H9 (cell line): Measurements from ENCODE around the gene RERG. TPM values are rescaled to one million over a fixed set of nuclear protein-coding genes. Genes with fewer than 3 reads are reported as not detected.

Experiments used
- DNase-seq: peaks from one replicate; pipeline ENCODE4 v3.0.0-alpha.2; 2017
- H2AFZ ChIP-seq: one replicate; pipeline ENCODE4 v1.6.1; 2013; ENCODE audit warnings: mild to moderate bottlenecking, low read length, control low read depth, moderate library complexity
- H2AK5ac ChIP-seq: 2 replicates; pipeline ENCODE4 v1.6.1; 2013; ENCODE audit warnings: low read length, control low read depth, mixed read lengths; ENCODE audit not compliant: insufficient read length
- H2BK120ac ChIP-seq: one replicate; pipeline ENCODE4 v1.6.1; 2013; ENCODE audit warnings: low read depth, mild to moderate bottlenecking, low read length, control low read depth, inconsistent platforms; ENCODE audit not compliant: poor library complexity, severe bottlenecking
- H2BK12ac ChIP-seq: 2 replicates; pipeline ENCODE4 v1.6.1; 2013; ENCODE audit warnings: low read length, control low read depth, mixed read lengths, low read depth; ENCODE audit not compliant: insufficient read length
- H2BK15ac ChIP-seq: 2 replicates; pipeline ENCODE4 v1.6.1; 2013; ENCODE audit warnings: low read depth, low read length, control low read depth
- H2BK20ac ChIP-seq: one replicate; pipeline ENCODE4 v1.6.1; 2013; ENCODE audit warnings: low read depth, mild to moderate bottlenecking, low read length, control low read depth, inconsistent platforms; ENCODE audit not compliant: poor library complexity, severe bottlenecking
- H2BK5ac ChIP-seq: 2 replicates; pipeline ENCODE4 v1.6.1; 2013; ENCODE audit warnings: low read length, control low read depth, mixed read lengths; ENCODE audit not compliant: insufficient read length
- H3K14ac ChIP-seq: 2 replicates; pipeline ENCODE4 v1.6.1; 2013; ENCODE audit warnings: low read length, control low read depth; ENCODE audit not compliant: insufficient read depth
- H3K18ac ChIP-seq: 2 replicates; pipeline ENCODE4 v1.6.1; 2013; ENCODE audit warnings: low read depth, mild to moderate bottlenecking, mixed read lengths, low read length, control low read depth; ENCODE audit not compliant: insufficient read length
- H3K23ac ChIP-seq: 2 replicates; pipeline ENCODE4 v1.6.1; 2013; ENCODE audit warnings: low read length, control low read depth, mixed read lengths, low read depth; ENCODE audit not compliant: insufficient read length
- H3K23me2 ChIP-seq: 2 replicates; pipeline ENCODE4 v1.6.1; 2013; ENCODE audit warnings: low read depth, mild to moderate bottlenecking, mixed read lengths, low read length, control low read depth; ENCODE audit not compliant: insufficient read length, poor library complexity, severe bottlenecking
- H3K27ac ChIP-seq: 2 replicates; pipeline ENCODE4 v1.5.1; 2013; ENCODE audit warnings: low read length, control low read depth, mixed read lengths, low read depth; ENCODE audit not compliant: insufficient read length
- H3K27me3 ChIP-seq: 2 replicates; pipeline ENCODE4 v1.6.1; 2013; ENCODE audit warnings: low read length, control low read depth, inconsistent platforms; ENCODE audit not compliant: insufficient read depth
- H3K4ac ChIP-seq: 2 replicates; pipeline ENCODE4 v1.6.1; 2013; ENCODE audit warnings: low read depth, mild to moderate bottlenecking, control low read depth, inconsistent platforms, low read length, moderate library complexity
- H3K4me1 ChIP-seq: 2 replicates; pipeline ENCODE4 v1.6.1; 2013; ENCODE audit warnings: low read length, control low read depth, inconsistent platforms; ENCODE audit not compliant: insufficient read depth
- H3K4me2 ChIP-seq: 2 replicates; pipeline ENCODE4 v1.6.1; 2013; ENCODE audit warnings: low read length, control low read depth, mixed read lengths; ENCODE audit not compliant: insufficient read length, insufficient read depth
- H3K56ac ChIP-seq: 2 replicates; pipeline ENCODE4 v1.6.1; 2013; ENCODE audit warnings: low read depth, mild to moderate bottlenecking, mixed read lengths, low read length, control low read depth; ENCODE audit not compliant: insufficient read length
- H3K79me1 ChIP-seq: 2 replicates; pipeline ENCODE4 v1.6.1; 2013; ENCODE audit warnings: low read depth, mild to moderate bottlenecking, moderate library complexity, low read length, control low read depth, inconsistent platforms; ENCODE audit not compliant: insufficient read depth, poor library complexity, severe bottlenecking
- H3K79me2 ChIP-seq: 2 replicates; pipeline ENCODE4 v1.6.1; 2013; ENCODE audit warnings: low read length, control low read depth, inconsistent platforms; ENCODE audit not compliant: insufficient read depth
- H3K9ac ChIP-seq: 2 replicates; pipeline ENCODE4 v1.6.1; 2013; ENCODE audit warnings: low read length, control low read depth, mixed read lengths; ENCODE audit not compliant: insufficient read length; ENCODE audit errors: extremely low read depth
- H3K9me3 ChIP-seq: one replicate; pipeline ENCODE4 v1.6.1; 2013; ENCODE audit warnings: low read depth, low read length, inconsistent platforms; ENCODE audit not compliant: control insufficient read depth
- H3T11ph ChIP-seq: one replicate; pipeline ENCODE4 v1.6.1; 2013; ENCODE audit warnings: mild to moderate bottlenecking, low read length, control low read depth, inconsistent platforms
- H4K20me1 ChIP-seq: one replicate; pipeline ENCODE4 v1.6.1; 2013; ENCODE audit not compliant: control insufficient read depth, insufficient read length, insufficient read depth
- H4K5ac ChIP-seq: 2 replicates; pipeline ENCODE4 v1.6.1; 2013; ENCODE audit warnings: low read depth, mild to moderate bottlenecking, mixed read lengths, low read length, control low read depth; ENCODE audit not compliant: insufficient read length
- H4K8ac ChIP-seq: replicated peaks from 2 replicates; pipeline ENCODE4 v1.6.1; 2013; ENCODE audit warnings: low read length, control low read depth, mixed read lengths, low read depth; ENCODE audit not compliant: insufficient read length
- H4K91ac ChIP-seq: 2 replicates; pipeline ENCODE4 v1.6.1; 2013; ENCODE audit warnings: low read depth, mild to moderate bottlenecking, moderate library complexity, mixed read lengths, low read length, control low read depth; ENCODE audit not compliant: insufficient read length
- H3K27ac Mint-ChIP-seq, 3 experiments: 2 replicates in 2 of 3; 3 replicates in 1 of 3; pipeline ENCODE4 v1.8.0; 2020 to 2021; ENCODE audit warnings: mixed read lengths in 3 of 3, mild to moderate bottlenecking in 1 of 3, moderate library complexity in 1 of 3
- H3K27me3 Mint-ChIP-seq: 2 replicates; pipeline ENCODE4 v1.8.0; 2021; ENCODE audit warnings: low read depth, mild to moderate bottlenecking, moderate library complexity, mixed read lengths
- H3K36me3 Mint-ChIP-seq, 3 experiments: 2 replicates in 2 of 3; 3 replicates in 1 of 3; pipeline ENCODE4 v1.8.0; 2020 to 2021; ENCODE audit warnings: low read depth in 3 of 3, mixed read lengths in 3 of 3; ENCODE audit not compliant: insufficient read depth in 1 of 3
- H3K4me1 Mint-ChIP-seq, 2 experiments: 2 replicates each; pipeline ENCODE4 v1.8.0; 2020; ENCODE audit warnings: mixed read lengths in 2 of 2
- H3K4me3 Mint-ChIP-seq, 2 experiments: 2 replicates in 1 of 2; 3 replicates in 1 of 2; pipeline ENCODE4 v1.8.0; 2020 to 2021; ENCODE audit warnings: mild to moderate bottlenecking in 2 of 2, mixed read lengths in 2 of 2, moderate library complexity in 1 of 2
- H3K9me3 Mint-ChIP-seq, 2 experiments: 2 replicates in 1 of 2; 3 replicates in 1 of 2; pipeline ENCODE4 v1.8.0; 2020; ENCODE audit warnings: mild to moderate bottlenecking in 2 of 2, mixed read lengths in 2 of 2, moderate library complexity in 1 of 2
- CTCF ChIP-seq: fragments of 200-600 bp; sonication (generic); conservative IDR thresholded peaks from 3 replicates; pipeline ENCODE4 v1.8.0; 2021; ENCODE audit warnings: antibody characterized with exemption, mild to moderate bottlenecking
- WGBS: extraction: QIAGEN DNeasy Blood & Tissue Kit; methylation state at CpG from one replicate; pipeline ENCODE4 v1.1.7; 2013; ENCODE audit warnings: missing lambda C conversion rate, low lambda C conversion rate, mixed read lengths; ENCODE audit not compliant: insufficient read length; ENCODE audit errors: extremely low coverage; 5-methylcytosine and 5-hydroxymethylcytosine counted together
- total RNA-seq: library from RNA; stranded (reverse); gene quantifications from 2 replicates; pipeline ENCODE4 v1.2.1, GENCODE V29; 2021

Gene RERG
- total RNA-seq, 1 experiment from 2014 or later, result not detected

GRCh38 chr12:15253990-15254389 is 32.8 kb upstream of the RERG start:
- no peaks in the 10 kb centered on the region for H3K23me2 ChIP-seq
- H2AFZ ChIP-seq, result no peak overlapping the region
- no peak overlapping the region for H3T11ph ChIP-seq
- H4K20me1 ChIP-seq, result no peaks in the 10 kb centered on the region
- no peaks in the 10 kb centered on the region for H3K9me3 ChIP-seq
- H2BK5ac ChIP-seq, result no peak overlapping the region
- no peaks in the 10 kb centered on the region for H3K79me2 ChIP-seq
- H3K79me1 ChIP-seq, result no peaks in the 10 kb centered on the region
- Mint-ChIP-seq H3K4me3 (no peak overlapping the region), H3K36me3 (no peaks in the 10 kb centered on the region), H3K4me1 (peaks cover 7 to 8% of the 10 kb centered on the region in 2 experiments), H3K9me3 (no peaks in the 10 kb centered on the region), H3K27ac (no peak overlapping the region), H3K27me3 (peaks cover 7% of the 10 kb centered on the region)
- no peak overlapping the region for H3K27ac ChIP-seq
- no peak overlapping the region for H4K91ac ChIP-seq
- no peak for TF ChIP-seq CTCF
- H3K18ac ChIP-seq, result no peak overlapping the region
- DNase-seq, result no peak
- no peak overlapping the region for H2AK5ac ChIP-seq
- no peak overlapping the region for H2BK20ac ChIP-seq
- no peak overlapping the region for H4K8ac ChIP-seq
- no peak overlapping the region for H3K4ac ChIP-seq
- H3K9ac ChIP-seq, result no peak overlapping the region
- no peak overlapping the region for H3K14ac ChIP-seq
- no peaks in the 10 kb centered on the region for H3K4me1 ChIP-seq
- H3K23ac ChIP-seq, result no peak overlapping the region
- no peak overlapping the region for H4K5ac ChIP-seq
- no peak overlapping the region for H2BK15ac ChIP-seq
- no peaks in the 10 kb centered on the region for H3K27me3 ChIP-seq
- WGBS, result no CpG with 5 or more reads among the region's 1 CpG
- H2BK12ac ChIP-seq, result no peak overlapping the region
- no peak overlapping the region for H3K56ac ChIP-seq
- H3K4me2 ChIP-seq, result no peak overlapping the region
- H2BK120ac ChIP-seq, result no peak overlapping the region
